Neural cell (in vitro differentiated cells): ENCODE measurements around the gene ZFYVE28. TPM values are rescaled to one million over a fixed set of nuclear protein-coding genes. Genes with fewer than 3 reads are reported as not detected.

Experiments
- H2AFZ ChIP-seq: fragments of 200-600, 300-800 bp; sonication (generic), shearing (Covaris generic); 2 replicates; pipeline ENCODE4 v1.6.0; 2014; ENCODE audit warnings: low read depth, mild to moderate bottlenecking, antibody characterized with exemption, low read length, moderate library complexity
- H3F3A ChIP-seq: fragments of 200-600 bp; shearing (Covaris generic); 2 replicates; pipeline ENCODE4 v1.6.1; 2016; ENCODE audit warnings: mild to moderate bottlenecking, moderate library complexity, mixed read lengths, antibody characterized with exemption, low read length; ENCODE audit not compliant: insufficient read depth, poor library complexity, severe bottlenecking
- H3K27ac ChIP-seq: fragments of 200-600, 300-800 bp; sonication (generic), shearing (Covaris generic); 2 replicates; pipeline ENCODE4 v1.5.1; 2014; ENCODE audit warnings: mild to moderate bottlenecking, low read length, moderate library complexity
- H3K27me3 ChIP-seq: fragments of 300-800, 200-600 bp; sonication (generic), shearing (Covaris generic); 2 replicates; pipeline ENCODE4 v1.6.0; 2014; ENCODE audit warnings: mild to moderate bottlenecking, low read depth, low read length, moderate library complexity; ENCODE audit not compliant: insufficient read depth
- H3K36me3 ChIP-seq: fragments of 300-800, 200-600 bp; sonication (generic), shearing (Covaris generic); 2 replicates; pipeline ENCODE4 v1.5.1; 2014; ENCODE audit warnings: mild to moderate bottlenecking, antibody characterized with exemption, low read length, moderate library complexity; ENCODE audit not compliant: insufficient read depth
- H3K4me2 ChIP-seq: fragments of 300-800, 200-600 bp; sonication (generic), shearing (Covaris generic); 2 replicates; pipeline ENCODE4 v1.6.0; 2014; ENCODE audit warnings: mild to moderate bottlenecking, low read length
- H3K4me3 ChIP-seq: fragments of 300-800, 200-600 bp; sonication (generic), shearing (Covaris generic); 2 replicates; pipeline ENCODE4 v1.5.1; 2014; ENCODE audit warnings: mild to moderate bottlenecking, low read length, moderate library complexity
- H3K79me2 ChIP-seq: fragments of 200-600 bp; shearing (Covaris generic); replicated peaks from 2 replicates; pipeline ENCODE4 v1.6.0; 2014; ENCODE audit warnings: mild to moderate bottlenecking, low read length, moderate library complexity; ENCODE audit not compliant: insufficient read depth
- H3K9ac ChIP-seq: fragments of 300-800, 200-600 bp; sonication (generic), shearing (Covaris generic); 2 replicates; pipeline ENCODE4 v1.6.1; 2016; ENCODE audit warnings: mild to moderate bottlenecking, low read length, mixed read lengths
- H3K9me2 ChIP-seq: fragments of 200-600 bp; shearing (Covaris generic); 2 replicates; pipeline ENCODE4 v1.6.1; 2016; ENCODE audit warnings: mild to moderate bottlenecking, low read length, mixed read lengths; ENCODE audit not compliant: insufficient read depth
- H3K9me3 ChIP-seq: fragments of 200-600, 300-800 bp; sonication (generic), shearing (Covaris generic); 2 replicates; pipeline ENCODE4 v1.6.1; 2016; ENCODE audit warnings: mild to moderate bottlenecking, mixed run types, low read length, moderate library complexity, mixed read lengths
- H4K20me1 ChIP-seq: fragments of 200-600 bp; shearing (Covaris generic); 2 replicates; pipeline ENCODE4 v1.6.1; 2016; ENCODE audit warnings: mild to moderate bottlenecking, mixed run types; ENCODE audit not compliant: insufficient read depth
- EP300 ChIP-seq: fragments of 450-650 bp; conservative IDR thresholded peaks from 2 replicates; pipeline ENCODE4 v1.6.1; 2014; ENCODE audit warnings: antibody characterized with exemption, mild to moderate bottlenecking, moderate library complexity; ENCODE audit not compliant: poor library complexity, severe bottlenecking
- EZH2 ChIP-seq: fragments of 200-600, 300-800 bp; shearing (Covaris generic), sonication (generic); IDR thresholded peaks from 2 replicates; pipeline ENCODE4 v1.6.1; 2014; ENCODE audit warnings: antibody characterized with exemption, low read length, borderline replicate concordance, mild to moderate bottlenecking; ENCODE audit not compliant: insufficient read depth, poor library complexity, severe bottlenecking
- MXI1 ChIP-seq: fragments of 450-650 bp; conservative IDR thresholded peaks from 2 replicates; pipeline ENCODE4 v1.6.1; 2014; ENCODE audit warnings: antibody characterized with exemption, mild to moderate bottlenecking; ENCODE audit not compliant: poor library complexity, severe bottlenecking
- POLR2AphosphoS5 ChIP-seq: IDR thresholded peaks from 2 replicates; pipeline ENCODE4 v1.6.1; 2012
- RAD21 ChIP-seq: fragments of 450-650 bp; conservative IDR thresholded peaks from 2 replicates; pipeline ENCODE4 v1.6.1; 2014; ENCODE audit warnings: antibody characterized with exemption, mild to moderate bottlenecking, moderate library complexity
- SMC3 ChIP-seq: fragments of 450-650 bp; conservative IDR thresholded peaks from 2 replicates; pipeline ENCODE4 v1.6.1; 2014; ENCODE audit warnings: antibody characterized with exemption, mild to moderate bottlenecking, moderate library complexity; ENCODE audit not compliant: poor library complexity
- TAF1 ChIP-seq: IDR thresholded peaks from 2 replicates; pipeline ENCODE4 v1.6.1; 2012; ENCODE audit warnings: low read depth
- polyA plus RNA-seq: library from polyadenylated mRNA; depleted of rRNA; stranded (reverse); fragments of >200 nt; gene quantifications from 2 replicates; pipeline ENCODE4 v1.2.3, GENCODE V29; 2014
- TF ChIP-seq, protein P1 (sequence below): IDR thresholded peaks from 2 replicates; pipeline ENCODE4 v1.6.1; 2012; ENCODE audit warnings: borderline replicate concordance
- TF ChIP-seq, protein P2 (sequence below): fragments of 450-650 bp; IDR thresholded peaks from 2 replicates; pipeline ENCODE4 v1.5.1; 2014; ENCODE audit warnings: antibody characterized with exemption, mild to moderate bottlenecking, moderate library complexity; ENCODE audit not compliant: poor library complexity, severe bottlenecking

The ZFYVE28 gene
- polyA plus RNA-seq, 1 donor from 2014 or later = 2.4 TPM

DNA sequence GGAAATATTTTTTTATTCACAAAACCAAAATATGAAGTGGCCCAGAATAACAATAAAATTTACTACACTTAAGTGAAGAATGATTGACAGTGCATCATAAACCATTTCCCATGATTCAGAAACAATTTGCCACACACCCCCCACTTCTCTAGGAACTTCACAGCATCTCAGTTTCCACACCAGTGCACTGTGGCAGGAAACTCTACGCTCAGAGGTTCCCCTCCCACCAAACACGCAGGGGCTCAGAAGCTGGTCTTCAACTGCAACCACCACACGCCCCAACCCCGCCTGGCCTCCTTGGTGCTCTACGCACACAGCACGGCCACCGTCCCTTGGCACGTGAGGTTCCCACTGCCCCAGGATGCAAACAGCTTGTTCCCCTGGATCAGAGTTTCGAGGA lies 63.7 kb downstream of the ZFYVE28 start:
- no peak overlapping the region for H3K4me3 ChIP-seq
- H3K27me3 ChIP-seq = no peaks in the 10 kb centered on the region
- H3K9ac ChIP-seq = no peak overlapping the region
- no peaks in the 10 kb centered on the region for H3F3A ChIP-seq
- H3K9me3 ChIP-seq = no peaks in the 10 kb centered on the region
- no peaks in the 10 kb centered on the region for H3K9me2 ChIP-seq
- no peaks in the 10 kb centered on the region for H3K79me2 ChIP-seq
- no peak overlapping the region for H3K27ac ChIP-seq
- H4K20me1 ChIP-seq = no peaks in the 10 kb centered on the region
- H3K36me3 ChIP-seq = no peaks in the 10 kb centered on the region
- TF ChIP-seq EZH2 (no peak), RAD21 (no peak), TAF1 (no peak), MXI1 (no peak), EP300 (no peak), POLR2AphosphoS5 (no peak), SMC3 (no peak)
- TF ChIP-seq, protein P1, sequence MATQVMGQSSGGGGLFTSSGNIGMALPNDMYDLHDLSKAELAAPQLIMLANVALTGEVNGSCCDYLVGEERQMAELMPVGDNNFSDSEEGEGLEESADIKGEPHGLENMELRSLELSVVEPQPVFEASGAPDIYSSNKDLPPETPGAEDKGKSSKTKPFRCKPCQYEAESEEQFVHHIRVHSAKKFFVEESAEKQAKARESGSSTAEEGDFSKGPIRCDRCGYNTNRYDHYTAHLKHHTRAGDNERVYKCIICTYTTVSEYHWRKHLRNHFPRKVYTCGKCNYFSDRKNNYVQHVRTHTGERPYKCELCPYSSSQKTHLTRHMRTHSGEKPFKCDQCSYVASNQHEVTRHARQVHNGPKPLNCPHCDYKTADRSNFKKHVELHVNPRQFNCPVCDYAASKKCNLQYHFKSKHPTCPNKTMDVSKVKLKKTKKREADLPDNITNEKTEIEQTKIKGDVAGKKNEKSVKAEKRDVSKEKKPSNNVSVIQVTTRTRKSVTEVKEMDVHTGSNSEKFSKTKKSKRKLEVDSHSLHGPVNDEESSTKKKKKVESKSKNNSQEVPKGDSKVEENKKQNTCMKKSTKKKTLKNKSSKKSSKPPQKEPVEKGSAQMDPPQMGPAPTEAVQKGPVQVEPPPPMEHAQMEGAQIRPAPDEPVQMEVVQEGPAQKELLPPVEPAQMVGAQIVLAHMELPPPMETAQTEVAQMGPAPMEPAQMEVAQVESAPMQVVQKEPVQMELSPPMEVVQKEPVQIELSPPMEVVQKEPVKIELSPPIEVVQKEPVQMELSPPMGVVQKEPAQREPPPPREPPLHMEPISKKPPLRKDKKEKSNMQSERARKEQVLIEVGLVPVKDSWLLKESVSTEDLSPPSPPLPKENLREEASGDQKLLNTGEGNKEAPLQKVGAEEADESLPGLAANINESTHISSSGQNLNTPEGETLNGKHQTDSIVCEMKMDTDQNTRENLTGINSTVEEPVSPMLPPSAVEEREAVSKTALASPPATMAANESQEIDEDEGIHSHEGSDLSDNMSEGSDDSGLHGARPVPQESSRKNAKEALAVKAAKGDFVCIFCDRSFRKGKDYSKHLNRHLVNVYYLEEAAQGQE = no peak
- TF ChIP-seq, protein P2, sequence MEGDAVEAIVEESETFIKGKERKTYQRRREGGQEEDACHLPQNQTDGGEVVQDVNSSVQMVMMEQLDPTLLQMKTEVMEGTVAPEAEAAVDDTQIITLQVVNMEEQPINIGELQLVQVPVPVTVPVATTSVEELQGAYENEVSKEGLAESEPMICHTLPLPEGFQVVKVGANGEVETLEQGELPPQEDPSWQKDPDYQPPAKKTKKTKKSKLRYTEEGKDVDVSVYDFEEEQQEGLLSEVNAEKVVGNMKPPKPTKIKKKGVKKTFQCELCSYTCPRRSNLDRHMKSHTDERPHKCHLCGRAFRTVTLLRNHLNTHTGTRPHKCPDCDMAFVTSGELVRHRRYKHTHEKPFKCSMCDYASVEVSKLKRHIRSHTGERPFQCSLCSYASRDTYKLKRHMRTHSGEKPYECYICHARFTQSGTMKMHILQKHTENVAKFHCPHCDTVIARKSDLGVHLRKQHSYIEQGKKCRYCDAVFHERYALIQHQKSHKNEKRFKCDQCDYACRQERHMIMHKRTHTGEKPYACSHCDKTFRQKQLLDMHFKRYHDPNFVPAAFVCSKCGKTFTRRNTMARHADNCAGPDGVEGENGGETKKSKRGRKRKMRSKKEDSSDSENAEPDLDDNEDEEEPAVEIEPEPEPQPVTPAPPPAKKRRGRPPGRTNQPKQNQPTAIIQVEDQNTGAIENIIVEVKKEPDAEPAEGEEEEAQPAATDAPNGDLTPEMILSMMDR = no peak
- no peak overlapping the region for H3K4me2 ChIP-seq
- H2AFZ ChIP-seq = no peak overlapping the region

DNA sequence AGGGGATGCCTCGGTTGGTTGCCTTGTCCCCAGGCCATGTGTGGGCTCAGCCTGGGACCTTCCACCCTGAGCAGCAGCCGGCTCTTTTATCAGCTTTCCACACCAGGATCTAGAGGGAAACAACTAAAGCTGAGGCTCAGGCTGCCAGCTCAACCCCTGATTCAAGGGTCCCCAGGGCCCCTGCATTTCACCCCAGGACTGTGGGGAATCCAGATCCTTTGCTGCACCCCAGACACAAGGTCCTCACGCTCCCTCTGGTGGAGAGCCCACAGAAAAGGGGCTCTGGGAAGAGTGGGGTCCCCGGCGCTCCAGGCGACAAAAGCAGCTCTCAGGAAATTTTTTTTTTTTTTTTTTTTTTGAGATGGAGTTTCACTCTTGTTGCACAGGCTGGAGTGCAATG lies 64.3 kb downstream of the ZFYVE28 start:
- Histone ChIP-seq H3K79me2 (no peaks in the 10 kb centered on the region), H3F3A (no peaks in the 10 kb centered on the region), H3K9ac (no peak overlapping the region), H3K27me3 (no peaks in the 10 kb centered on the region), H3K9me2 (no peaks in the 10 kb centered on the region), H3K4me3 (no peak overlapping the region), H3K9me3 (no peaks in the 10 kb centered on the region), H3K4me2 (no peak overlapping the region), H4K20me1 (no peaks in the 10 kb centered on the region), H3K36me3 (no peaks in the 10 kb centered on the region), H3K27ac (no peak overlapping the region), H2AFZ (no peak overlapping the region)
- TF ChIP-seq SMC3 = no peak
- no peak for TF ChIP-seq POLR2AphosphoS5
- no peak for TF ChIP-seq EZH2
